Activated T-cell treated with anti-CD3 and anti-CD28 coated beads for 4 hours (primary cell): ENCODE measurements around the gene FBXO27.
"Not testable (repeated sequence)": the region's sequence is repeated elsewhere in the genome, so short reads cannot be mapped to it uniquely, and the experiment has no call there.

Experiments used
- DNase-seq: peaks from one replicate; pipeline ENCODE4 v3.0.0-alpha.2; 2020

FBXO27 gene

GRCh38 chr19:39037194-39037593, 4.8 kb upstream of the FBXO27 start:
- DNase-seq = no peak

GRCh38 chr19:39036581-39036980, 4.2 kb upstream of the FBXO27 start:
- DNase-seq = no peak

DNA sequence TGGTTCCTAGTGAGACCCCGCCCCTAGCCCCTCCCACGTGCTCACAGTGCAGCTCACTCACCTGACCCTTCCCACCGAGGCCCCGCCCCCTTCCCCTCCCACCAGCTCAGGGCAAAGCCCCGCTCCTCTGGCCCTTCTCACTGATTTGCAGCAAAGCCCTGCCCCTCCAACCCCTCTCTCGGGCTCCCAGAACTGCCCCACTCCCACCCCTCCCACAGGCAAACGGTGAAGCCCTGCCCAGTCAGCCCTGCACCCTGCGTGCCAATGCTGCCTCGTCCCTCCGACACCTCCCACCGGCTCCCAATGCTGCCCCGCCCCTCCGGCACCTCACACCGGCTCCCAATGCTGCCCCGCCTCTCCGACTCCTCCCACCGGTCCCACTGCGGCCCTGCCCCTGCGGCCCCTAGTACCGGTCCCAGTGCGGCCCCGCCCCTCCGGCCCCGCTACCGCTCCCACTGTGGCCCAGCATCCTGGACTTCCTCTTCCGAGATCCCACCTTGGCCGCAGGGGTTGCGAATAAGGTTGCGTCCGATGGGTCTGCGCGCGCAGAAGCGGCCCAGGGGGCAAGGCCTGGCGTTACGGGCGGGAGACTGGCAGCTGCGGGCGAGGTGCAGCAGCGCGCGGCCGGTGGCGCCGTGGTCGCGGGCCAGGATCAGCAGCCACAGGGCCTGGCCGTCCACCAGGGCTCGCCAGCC, 834 bp downstream of the FBXO27 start:
- peak; percentile 71 for DNase-seq

- DNase-seq = no peak
These were observed 1.4 kb downstream of the FBXO27 start for GRCh38 chr19:39030854-39031367.

GRCh38 chr19:39024875-39025641, 7.3 kb downstream of the FBXO27 start:
- DNase-seq = no peak

DNA sequence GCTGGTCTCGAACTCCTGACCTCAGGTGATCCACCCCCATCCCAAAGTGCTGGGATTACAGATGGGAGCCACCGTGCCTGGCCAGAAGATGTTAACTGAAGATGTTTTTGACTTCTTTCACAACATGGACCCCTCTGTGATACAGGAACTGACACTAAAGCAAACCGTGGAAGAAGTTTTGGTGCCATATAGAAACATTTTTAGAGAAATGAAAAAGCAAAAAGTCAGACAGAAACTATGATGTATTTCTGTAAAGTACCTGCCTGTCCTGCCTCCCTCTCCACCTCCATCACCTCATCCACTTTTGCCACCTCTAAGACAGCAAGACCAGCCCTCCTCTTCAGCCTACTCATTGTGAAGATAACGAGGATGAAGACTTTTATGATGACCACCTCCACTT, 11.3 kb downstream of the FBXO27 start:
- no peak for DNase-seq

- no peak for DNase-seq
These were observed 14.7 kb downstream of the FBXO27 start for GRCh38 chr19:39017646-39018045.

DNA sequence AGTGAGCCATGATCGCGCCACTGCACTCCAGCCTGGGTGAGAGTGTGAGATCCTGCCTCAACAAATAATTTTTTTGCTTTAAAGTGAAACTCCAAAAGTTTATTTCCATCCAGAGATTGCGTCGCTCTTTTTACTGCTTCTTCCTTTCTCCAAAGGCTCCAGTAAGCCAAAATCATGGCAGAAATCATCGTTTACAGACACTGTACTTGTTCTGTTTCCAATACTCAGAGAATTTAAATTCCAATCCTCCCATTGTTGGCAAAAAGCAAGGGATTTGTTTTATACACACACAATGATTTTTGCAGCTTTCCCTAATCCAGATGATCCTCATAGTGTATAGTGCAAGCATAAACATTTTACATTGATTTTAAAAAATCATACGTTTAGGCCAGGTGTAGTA, 15.3 kb downstream of the FBXO27 start:
- no peak for DNase-seq

- no peak for DNase-seq
These were observed 18.3 kb downstream of the FBXO27 start for GRCh38 chr19:39014037-39014436.

DNA sequence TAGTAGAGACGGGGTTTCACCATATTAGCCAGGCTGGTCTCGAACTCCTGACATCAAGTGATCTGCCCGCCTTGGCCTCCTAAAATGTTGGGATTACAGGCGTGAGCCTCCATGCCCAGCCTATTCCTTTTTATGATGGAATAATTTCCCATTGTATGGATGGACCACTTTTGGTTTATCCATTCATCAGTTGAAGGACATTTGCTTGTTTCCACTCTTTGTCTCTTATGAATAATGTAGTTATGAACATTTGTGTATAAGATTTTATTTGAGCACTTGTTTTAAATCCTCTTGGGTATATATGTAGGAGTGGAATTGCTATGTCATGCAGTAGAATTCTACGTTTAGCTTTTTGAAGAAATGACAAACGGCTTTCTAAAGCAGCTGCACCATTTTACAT, 23.3 kb downstream of the FBXO27 start:
- DNase-seq = no peak

DNA sequence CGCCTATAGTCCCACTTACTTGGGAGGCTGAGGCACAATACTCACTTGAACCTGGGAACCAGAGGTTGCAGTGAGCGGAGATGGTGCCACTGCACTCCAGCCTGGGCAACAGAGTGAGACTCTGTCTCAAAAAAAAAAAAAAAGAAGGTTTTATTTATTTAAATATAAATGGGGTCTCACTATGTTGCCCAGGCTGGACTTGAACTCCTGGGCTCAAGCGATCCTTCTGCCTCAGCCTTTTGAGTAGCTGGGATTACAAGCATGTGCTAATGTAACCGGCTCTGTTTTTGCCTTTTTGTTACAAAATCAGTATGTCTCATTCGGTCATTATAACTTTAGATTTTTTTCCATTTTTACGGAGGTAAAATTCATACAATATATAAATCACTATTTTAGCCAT, 24.2 kb downstream of the FBXO27 start:
- no peak for DNase-seq

DNA sequence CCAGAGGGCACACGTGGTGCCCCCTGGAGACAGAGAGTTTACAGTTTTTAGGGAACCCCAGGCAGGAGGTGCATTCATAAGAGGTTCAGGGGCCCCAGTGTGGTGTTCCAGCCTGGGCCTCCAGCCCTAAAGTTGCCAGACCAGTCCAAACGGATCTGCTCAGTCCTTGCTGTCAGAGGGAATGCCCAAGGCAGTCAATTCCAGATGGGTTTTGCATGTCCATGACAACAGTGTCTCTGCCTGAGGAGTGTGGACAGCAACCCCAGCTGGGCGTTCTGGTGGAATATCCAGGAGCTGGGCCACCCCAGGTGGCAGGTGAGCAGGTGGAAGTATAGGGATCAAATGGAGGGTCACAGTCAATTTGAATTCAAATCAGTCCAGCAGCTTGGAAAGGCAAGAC, 25.3 kb downstream of the FBXO27 start:
- no peak for DNase-seq

DNA sequence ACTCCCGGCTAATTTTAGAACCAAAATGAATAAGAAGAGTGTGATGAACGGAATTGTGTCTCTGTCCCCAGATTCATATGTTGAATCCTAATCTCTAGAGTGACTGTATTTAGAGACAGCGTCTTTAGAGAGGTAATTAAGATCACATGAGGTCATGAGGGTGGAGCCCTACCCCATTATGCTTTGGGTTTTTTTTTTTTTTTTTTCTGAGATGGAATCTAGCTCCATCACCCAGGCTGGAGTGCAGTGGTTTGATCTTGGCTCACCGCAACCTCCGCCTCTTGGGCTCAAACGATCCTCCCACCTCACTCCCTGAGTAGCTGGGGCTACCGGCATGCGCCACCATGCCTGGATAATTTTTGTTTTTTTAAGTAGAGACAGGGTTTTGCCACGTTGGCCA, 27.9 kb downstream of the FBXO27 start:
- no peak for DNase-seq

DNA sequence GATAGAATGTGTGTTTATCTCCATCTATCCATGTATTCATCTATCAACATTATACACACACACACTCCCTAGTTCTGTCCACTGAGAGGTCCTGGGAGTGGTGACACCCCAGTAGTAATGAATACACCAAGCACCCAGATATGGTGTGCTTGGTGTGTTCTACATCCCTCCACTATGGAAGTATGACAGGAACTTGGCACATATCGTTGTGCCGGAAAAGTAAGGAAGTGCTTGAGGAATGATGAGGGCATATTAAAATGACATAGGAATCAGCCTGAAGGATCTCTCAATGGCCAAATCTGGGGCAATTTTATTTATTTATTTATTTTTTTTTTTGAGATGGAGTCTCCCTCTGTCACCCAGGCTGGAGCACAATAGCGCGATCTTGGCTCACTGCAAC, 28.6 kb downstream of the FBXO27 start:
- no peak for DNase-seq

GRCh38 chr19:39003188-39003587, 29.2 kb downstream of the FBXO27 start:
- no peak for DNase-seq

GRCh38 chr19:39001041-39001440, 31.3 kb downstream of the FBXO27 start:
- DNase-seq = no peak

DNA sequence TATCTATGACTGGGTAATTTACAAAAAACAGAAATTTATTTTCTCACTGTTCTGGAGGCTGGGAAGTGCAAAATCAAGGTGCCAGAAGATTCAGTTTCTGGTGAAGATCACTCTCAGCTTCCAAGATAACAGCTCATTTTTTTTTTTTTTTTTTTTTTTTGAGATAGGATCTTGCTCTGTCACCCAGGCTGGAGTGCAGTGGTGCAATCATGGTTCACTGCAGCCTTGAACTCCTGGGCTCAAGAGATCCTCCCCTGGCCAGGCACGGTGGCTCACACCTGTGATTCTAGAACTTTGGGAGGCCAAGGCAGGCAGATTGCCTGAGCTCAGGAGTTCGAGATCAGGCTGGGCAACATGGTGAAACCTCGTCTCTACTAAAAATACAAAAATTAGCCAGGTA, 34.8 kb downstream of the FBXO27 start:
- DNase-seq = not testable (repeated sequence)

DNA sequence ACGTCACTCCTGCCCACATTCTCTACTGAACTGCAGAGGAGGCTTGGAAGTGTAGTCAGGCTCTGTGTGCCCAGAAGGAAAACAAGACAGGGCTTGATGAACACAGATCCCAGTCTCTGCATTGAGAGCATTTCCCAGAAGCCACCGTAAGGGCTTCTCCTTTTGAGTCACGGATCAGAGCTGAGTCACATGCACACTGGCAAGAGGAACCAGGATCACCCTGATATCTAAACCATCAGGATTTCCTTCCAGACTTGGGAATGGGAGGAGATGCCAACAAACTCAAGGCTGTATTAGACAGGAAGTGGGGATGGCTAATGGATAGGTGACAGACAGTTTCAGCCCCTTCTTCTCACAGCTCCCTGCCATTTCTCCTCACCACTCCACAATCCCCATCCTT, 39.1 kb downstream of the FBXO27 start:
- DNase-seq = no peak

GRCh38 chr19:38990949-38991697, 41.2 kb downstream of the FBXO27 start:
- no peak for DNase-seq

DNA sequence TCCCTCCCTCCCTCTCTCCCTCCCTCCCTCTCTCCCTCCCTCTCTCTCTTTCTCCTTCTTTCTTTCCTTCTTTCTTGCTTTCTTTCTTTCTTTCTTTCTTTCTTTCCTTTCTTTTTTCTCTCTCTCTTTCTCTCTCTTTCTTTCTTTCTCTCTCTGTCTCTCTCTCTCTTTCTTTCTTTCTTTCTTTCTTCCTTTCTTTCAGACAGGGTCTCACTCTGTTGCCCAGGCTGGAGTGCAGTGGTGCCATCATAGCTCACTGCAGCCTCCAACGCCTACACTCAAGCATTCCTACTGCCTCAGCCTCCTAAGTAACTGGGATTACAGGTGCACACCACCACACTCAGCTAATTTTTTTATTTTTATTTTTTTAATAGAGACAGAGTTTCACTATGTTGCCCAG, 42.7 kb downstream of the FBXO27 start:
- DNase-seq = not testable (repeated sequence)

- no peak for DNase-seq
These were observed 43.2 kb downstream of the FBXO27 start for GRCh38 chr19:38989066-38989605.

GRCh38 chr19:38988627-38989026, 43.7 kb downstream of the FBXO27 start:
- DNase-seq = not testable (repeated sequence)

DNA sequence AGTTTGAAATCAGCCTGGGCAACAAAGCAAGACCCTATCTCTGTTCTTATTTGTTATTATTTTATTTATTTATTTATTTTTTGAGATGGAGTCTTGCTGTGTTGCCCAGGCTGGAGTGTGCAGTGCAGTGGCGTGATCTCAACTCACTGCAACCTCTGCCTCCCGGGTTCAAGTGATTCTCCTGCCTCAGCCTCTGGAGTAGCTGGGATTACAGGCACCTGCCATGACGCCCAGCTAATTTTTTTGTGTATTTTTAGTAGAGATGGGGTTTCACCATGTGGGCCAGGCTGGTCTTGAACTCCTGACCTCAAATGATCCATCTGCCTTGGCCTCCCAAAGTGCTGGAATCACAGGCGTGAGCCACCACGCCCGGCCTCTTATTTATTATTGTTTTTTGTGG, 44.6 kb downstream of the FBXO27 start:
- not testable (repeated sequence) for DNase-seq
